ENCODE results near the gene MMADHC. TPM values are rescaled to one million over a fixed set of nuclear protein-coding genes. Genes with fewer than 3 reads are reported as not detected.
A peak's percentile ranks its signal among the peaks of the same experiment; 100 is the strongest.

MMADHC gene
- total and polyA plus RNA-seq, 2 of the 4 experiments (the other 2 are of a cell fraction): 62.6 to 112 TPM

GRCh38 chr2:149597050-149597667 is 9.6 kb upstream of the MMADHC start (continued):
- no peak for TF ChIP-seq MAZ (IDR thresholded peaks at IDR 0.05; ENCODE audit: borderline replicate concordance, low read depth, low read length)
- no peak for TF ChIP-seq MAFK (IDR thresholded peaks at IDR 0.05; ENCODE audit: low read depth, low read length)
- no peak for TF ChIP-seq CEBPB (IDR thresholded peaks at IDR 0.05; ENCODE audit: low read depth, low read length)

- in situ Hi-C loops (cut with MboI; ENCODE audit: low sequenced_read_pairs): loop anchor here (5.0 to 25.0 kb wide), 6 partner anchors 876 to 1841 kb away; no protein-coding TSS in a partner anchor
- Histone ChIP-seq H4K8ac (ENCODE audit: low read depth in 2 of 2, low read length in 2 of 2) (no peak overlapping the region), H2BK15ac (ENCODE audit: low read depth, low read length) (peak overlapping the region; percentile 73; the same call in 1 of the 3 replicates), H3K79me1 (ENCODE audit: low read depth in 1 of 2, low read length in 2 of 2) (peaks cover 0 to 6% of the 10 kb centered on the region in 2 experiments; a peak in 1 of 4 replicates), H3K14ac (replicated peaks; ENCODE audit: low read depth, low read length) (no peak overlapping the region), H2AFZ (replicated peaks; ENCODE audit: low read length, poor library complexity) (no peak overlapping the region), H3K4me2 (ENCODE audit: low read depth, low read length) (no peak overlapping the region), H4K91ac (ENCODE audit: insufficient read depth, low read depth, low read length) (no peak overlapping the region), H3K9me3 (ENCODE audit: control insufficient read depth, insufficient read depth, low read length) (no peaks in the 10 kb centered on the region), H3K27me3 (ENCODE audit: control insufficient read depth, insufficient read depth, low read length) (no peaks in the 10 kb centered on the region), H3K9me1 (ENCODE audit: insufficient read depth, low read length) (no peaks in the 10 kb centered on the region; the same call in 1 of the 2 replicates), H2BK20ac (ENCODE audit: low read depth, low read length) (peak overlapping the region; percentile 8; the same call in 1 of the 2 replicates), H2AK5ac (ENCODE audit: low read depth, low read length) (no peak overlapping the region), H2BK5ac (ENCODE audit: low read depth, low read length, poor library complexity, severe bottlenecking) (no peak overlapping the region), H3K4me1 (ENCODE audit: control insufficient read depth, insufficient read depth, low read length) (peaks cover 6% of the 10 kb centered on the region), H3K56ac (ENCODE audit: extremely low read depth, insufficient read depth, low read length) (no peak overlapping the region), H2BK120ac (ENCODE audit: low read depth, low read length) (0 out of 2 replicates have a peak overlapping the region, but pooled peaks have one; percentile 5), H3K18ac (ENCODE audit: low read depth, low read length) (no peak overlapping the region), H3K9ac (ENCODE audit: low read depth, low read length) (no peak overlapping the region), H4K20me1 (ENCODE audit: insufficient read depth, low read length) (no peaks in the 10 kb centered on the region), H3K23ac (ENCODE audit: low read depth, low read length) (no peak overlapping the region), H4K5ac (ENCODE audit: low read depth, low read length) (peak overlapping the region; percentile 50; the same call in 1 of the 2 replicates), H3K4ac (ENCODE audit: low read depth, low read length) (peak overlapping the region; percentile 44; the same call in 1 of the 2 replicates), H3K4me3 (ENCODE audit: insufficient read depth, low read depth, low read length) (no peak overlapping the region), H3K36me3 (ENCODE audit: control insufficient read depth, insufficient read depth, low read length) (no peaks in the 10 kb centered on the region), H3K27ac (ENCODE audit: insufficient read depth, low read length) (no peak overlapping the region), H2AK9ac (replicated peaks; ENCODE audit: low read depth, low read length, poor library complexity) (no peak overlapping the region)
- TF ChIP-seq RAD21 (IDR thresholded peaks at IDR 0.05; ENCODE audit: low read length): no peak
- TF ChIP-seq, protein P1, sequence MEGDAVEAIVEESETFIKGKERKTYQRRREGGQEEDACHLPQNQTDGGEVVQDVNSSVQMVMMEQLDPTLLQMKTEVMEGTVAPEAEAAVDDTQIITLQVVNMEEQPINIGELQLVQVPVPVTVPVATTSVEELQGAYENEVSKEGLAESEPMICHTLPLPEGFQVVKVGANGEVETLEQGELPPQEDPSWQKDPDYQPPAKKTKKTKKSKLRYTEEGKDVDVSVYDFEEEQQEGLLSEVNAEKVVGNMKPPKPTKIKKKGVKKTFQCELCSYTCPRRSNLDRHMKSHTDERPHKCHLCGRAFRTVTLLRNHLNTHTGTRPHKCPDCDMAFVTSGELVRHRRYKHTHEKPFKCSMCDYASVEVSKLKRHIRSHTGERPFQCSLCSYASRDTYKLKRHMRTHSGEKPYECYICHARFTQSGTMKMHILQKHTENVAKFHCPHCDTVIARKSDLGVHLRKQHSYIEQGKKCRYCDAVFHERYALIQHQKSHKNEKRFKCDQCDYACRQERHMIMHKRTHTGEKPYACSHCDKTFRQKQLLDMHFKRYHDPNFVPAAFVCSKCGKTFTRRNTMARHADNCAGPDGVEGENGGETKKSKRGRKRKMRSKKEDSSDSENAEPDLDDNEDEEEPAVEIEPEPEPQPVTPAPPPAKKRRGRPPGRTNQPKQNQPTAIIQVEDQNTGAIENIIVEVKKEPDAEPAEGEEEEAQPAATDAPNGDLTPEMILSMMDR (conservative IDR thresholded peaks at IDR 0.05; ENCODE audit: low read depth, low read length): no peak
- no peak for TF ChIP-seq MAFK (IDR thresholded peaks at IDR 0.05; ENCODE audit: low read depth, low read length)
- no peak for TF ChIP-seq POLR2A (IDR thresholded peaks at IDR 0.05; ENCODE audit: low read depth, low read length)
- TF ChIP-seq MXI1 (IDR thresholded peaks at IDR 0.05; ENCODE audit: borderline replicate concordance, low read depth, low read length): no peak
- TF ChIP-seq FOS (IDR thresholded peaks at IDR 0.05; ENCODE audit: low read depth, low read length): no peak
- no peak for TF ChIP-seq BHLHE40 (IDR thresholded peaks at IDR 0.05; ENCODE audit: low read depth, low read length)
- TF ChIP-seq MAZ (IDR thresholded peaks at IDR 0.05; ENCODE audit: borderline replicate concordance, low read depth, low read length): no peak
- no peak for TF ChIP-seq RFX5 (IDR thresholded peaks at IDR 0.05; ENCODE audit: low read depth, low read length)
- TF ChIP-seq NFE2L2 (IDR thresholded peaks at IDR 0.05; ENCODE audit: low read depth, low read length): no peak
- ChIA-PET CTCF (interaction anchor here (0.6 kb wide), 1 partner anchor 1060 kb away, joined by 3 read pairs; no protein-coding TSS in a partner anchor), POLR2A (ENCODE audit: unreplicated experiment) (no interaction called here)
- no CpG with 5 or more reads among the region's 7 CpGs for WGBS, 2 experiments (ENCODE audit: extremely low coverage in 2 of 2, insufficient read length in 1 of 2)
- intact Hi-C loops (cut with micrococcal nuclease): loop anchor here (2.0 to 10.0 kb wide), 11 partner anchors 146 to 1642 kb away; no protein-coding TSS in a partner anchor
- no TSS peak for BruUV-seq (replicated peaks)
- dilution Hi-C loops (cut with HindIII; ENCODE audit: low sequenced_read_pairs, unreplicated experiment): no loop called here
- no peak for DNase-seq
- ATAC-seq (ENCODE audit: low read depth): no peak
These were observed 8.9 kb upstream of the MMADHC start for GRCh38 chr2:149596471-149596870.
